Fibroblast of skin of right quadriceps (primary cell): ENCODE data around the gene RHPN2.

Experiments used
- DNase-seq: peaks from one replicate; pipeline ENCODE4 v3.0.0-alpha.2; 2013

The RHPN2 gene

DNA sequence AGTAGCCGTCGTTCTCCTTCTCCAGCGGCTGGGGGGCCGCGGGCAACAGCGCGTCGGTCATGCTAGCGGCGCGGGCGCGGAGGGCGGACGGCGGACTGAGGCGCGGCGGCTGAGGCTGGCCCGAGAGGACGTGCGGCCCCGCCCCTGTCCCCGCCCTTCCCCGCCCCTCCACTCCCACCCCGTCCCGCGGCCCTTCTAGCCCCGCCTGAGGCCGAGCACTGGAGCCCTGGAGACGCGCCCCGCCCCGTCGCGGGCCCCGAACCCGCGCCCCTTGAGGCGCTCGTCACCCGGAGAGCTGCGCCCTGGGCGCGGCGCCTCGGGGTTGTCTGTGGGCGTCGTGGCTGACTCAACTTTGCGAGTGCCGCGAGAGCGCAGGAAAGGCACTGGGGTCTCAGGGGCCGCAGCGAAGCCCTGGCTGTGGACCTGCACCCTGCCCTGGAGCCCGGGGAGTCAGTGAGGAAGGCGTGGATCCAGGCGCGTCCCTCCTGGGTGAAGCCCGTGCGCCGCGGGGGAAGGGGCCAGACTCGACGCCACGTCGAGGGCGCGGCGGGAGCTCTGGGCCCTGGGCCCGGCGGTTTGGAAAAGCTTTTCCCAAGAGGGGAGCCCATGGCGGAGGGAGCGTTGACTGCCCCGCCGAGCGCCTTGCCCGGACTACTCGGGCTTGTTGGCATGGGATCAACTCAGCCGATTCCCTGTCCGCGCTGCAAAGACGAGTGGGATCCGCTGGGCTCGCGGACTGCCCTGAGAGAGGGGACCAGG, at the start of gene RHPN2:
RHPN2 (minus strand) TSS at position 97 of the 759 bp plus-strand sequence; CDS start at position 61, 36 bp downstream.
- DNase-seq: peak; percentile 67

DNA sequence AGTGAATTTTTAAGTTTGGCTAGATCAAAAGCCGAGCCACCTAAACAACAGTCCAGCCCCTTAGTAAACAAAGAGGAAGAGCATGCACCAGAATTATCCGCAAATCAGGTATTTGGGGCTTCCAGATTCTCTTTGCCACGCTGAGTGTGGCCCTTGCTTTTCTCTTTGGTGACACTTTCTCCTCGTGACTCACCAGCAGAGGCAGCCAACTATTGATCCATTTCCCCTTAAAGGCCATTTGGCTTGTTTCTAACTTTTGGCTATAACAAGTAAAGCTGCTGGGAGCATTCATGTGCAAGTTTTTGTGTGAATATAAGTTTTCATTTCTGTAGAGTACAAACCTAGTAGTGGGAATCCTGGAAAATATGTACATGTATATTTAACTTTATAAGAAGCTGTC, 49.6 kb upstream of the RHPN2 start:
- no peak for DNase-seq

- DNase-seq: no peak
These were observed 46.9 kb upstream of the RHPN2 start for GRCh38 chr19:33111587-33111986.

- no peak for DNase-seq
These were observed 45.6 kb upstream of the RHPN2 start for GRCh38 chr19:33110137-33110910.

DNA sequence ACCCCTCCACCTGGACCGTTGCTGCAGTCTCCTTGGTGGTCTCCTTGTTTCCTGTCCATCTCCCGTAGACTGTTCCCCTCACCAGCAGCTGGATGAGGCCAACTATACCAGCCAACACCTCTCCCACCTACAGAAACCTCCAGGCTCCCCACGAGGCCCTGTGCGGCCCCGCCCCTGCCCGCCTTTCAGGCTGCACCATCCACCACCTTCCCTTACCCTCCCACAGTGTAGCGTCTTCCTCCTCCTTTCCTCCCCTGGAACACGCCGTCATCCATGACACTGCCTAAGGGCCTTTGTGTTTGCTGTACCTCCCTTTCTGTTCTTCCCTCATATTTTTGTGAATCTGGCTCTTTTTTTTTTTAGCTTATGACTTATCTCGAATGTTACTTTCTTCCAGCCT, 43.5 kb upstream of the RHPN2 start:
- no peak for DNase-seq

DNA sequence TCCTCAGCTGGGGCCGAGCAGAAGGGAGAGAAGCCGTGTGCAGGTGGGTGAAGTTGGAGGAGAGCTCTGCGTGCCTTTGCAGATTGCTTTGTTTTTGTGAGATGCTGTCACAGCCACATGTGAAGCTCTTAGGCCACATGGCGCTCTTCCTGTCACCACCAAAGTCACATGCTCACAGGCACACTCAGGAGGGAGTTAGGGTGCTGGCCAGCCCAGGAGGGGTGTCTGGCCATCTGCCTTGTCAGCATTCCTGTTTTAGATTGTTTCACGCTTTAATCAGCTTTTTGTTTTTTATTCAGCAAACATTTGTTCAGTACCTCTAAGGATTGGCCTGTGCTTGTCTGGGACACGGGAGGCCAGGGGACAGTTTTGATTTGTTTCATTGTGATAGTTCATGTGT, 38.2 kb upstream of the RHPN2 start:
- no peak for DNase-seq

- DNase-seq: no peak
These were observed 36.4 kb upstream of the RHPN2 start for GRCh38 chr19:33100894-33101644.

DNA sequence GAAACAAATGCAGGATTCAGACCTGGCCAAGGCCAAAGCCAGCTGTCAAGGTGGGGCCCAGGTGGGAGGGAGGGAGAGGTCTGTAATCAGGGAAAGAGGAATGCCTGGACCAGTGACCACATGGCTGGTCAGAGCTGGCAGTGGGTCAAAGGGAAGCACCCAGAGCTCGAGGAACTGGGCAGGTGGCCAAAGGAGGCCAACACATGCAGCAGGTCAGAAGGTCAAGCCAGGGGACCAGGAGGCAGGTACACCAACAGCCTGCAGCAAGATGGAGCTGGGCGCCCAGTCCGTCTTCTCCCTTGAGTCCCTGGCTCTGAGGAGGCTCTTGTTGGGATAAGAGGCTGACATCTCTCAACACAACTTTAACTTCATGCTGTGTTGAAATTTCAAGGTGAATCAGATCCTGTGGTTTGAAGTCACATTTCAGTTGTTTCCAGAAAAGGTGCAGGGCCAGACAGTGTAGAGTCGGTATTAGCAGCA, 33.4 kb upstream of the RHPN2 start:
- DNase-seq: no peak

DNA sequence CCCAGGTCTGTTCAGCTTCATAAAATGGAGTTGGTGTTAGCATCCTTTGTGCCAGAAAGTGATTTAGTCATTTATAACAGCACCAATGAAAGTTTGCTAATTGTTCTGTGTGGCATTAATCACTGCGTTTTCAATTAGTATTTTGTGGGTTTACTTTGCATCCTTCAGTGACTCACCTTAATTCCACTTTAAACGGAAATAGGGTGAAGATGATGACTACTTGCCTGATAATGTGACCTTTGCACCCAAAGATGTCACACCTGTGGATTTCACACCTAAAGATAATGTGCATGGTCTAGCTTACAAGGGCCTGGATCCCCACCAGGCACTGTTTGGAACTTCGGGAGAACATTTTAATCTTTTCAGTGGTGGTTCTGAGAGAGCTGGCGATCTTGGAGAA, 31.3 kb upstream of the RHPN2 start:
- no peak for DNase-seq

- DNase-seq: no peak
These were observed 29.9 kb upstream of the RHPN2 start for GRCh38 chr19:33094436-33095067.

DNA sequence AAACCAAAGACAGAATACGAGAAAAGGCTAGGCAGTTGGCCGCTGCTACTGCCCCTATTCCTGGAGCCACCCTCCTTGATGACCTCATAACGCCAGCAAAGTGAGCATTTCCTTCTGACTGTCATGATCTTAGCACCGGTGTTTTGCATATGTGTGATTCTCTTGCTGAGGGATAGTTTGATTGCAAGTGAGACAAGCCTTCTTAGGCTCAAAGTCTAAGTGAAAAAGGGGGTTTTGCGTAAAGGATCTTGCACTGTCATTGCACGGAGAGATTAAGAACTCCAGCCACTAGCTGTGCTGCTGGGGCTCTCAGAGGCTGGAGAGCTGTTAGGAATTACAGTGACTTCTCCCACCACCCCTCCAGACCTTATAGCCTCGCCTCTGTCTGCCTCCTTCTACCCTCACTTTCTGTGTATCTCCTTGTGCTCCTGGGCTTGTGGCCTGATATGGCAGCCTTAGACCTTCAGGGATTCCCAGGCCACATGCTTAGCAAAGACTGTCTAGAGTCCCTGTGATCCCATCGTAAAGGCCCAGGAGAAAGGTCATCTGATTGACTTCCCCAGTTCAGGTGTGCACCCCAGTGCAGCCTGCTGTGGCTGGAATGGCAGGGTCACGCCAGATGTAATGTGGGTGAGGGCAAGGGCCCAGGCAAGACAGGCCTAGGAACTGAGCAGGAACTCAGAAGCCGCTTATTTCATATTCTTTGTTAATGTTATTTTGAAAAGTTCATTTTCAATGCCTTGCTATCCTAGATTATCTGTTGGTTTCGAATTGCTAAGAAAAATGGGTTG, 28.9 kb upstream of the RHPN2 start:
- DNase-seq: no peak

GRCh38 chr19:33090179-33090578, 25.5 kb upstream of the RHPN2 start:
- no peak for DNase-seq

GRCh38 chr19:33089010-33089409, 24.3 kb upstream of the RHPN2 start:
- DNase-seq: no peak

GRCh38 chr19:33086955-33087354, 22.3 kb upstream of the RHPN2 start:
- DNase-seq: no peak

- DNase-seq: no peak
These were observed 21.0 kb upstream of the RHPN2 start for GRCh38 chr19:33085570-33086128.

DNA sequence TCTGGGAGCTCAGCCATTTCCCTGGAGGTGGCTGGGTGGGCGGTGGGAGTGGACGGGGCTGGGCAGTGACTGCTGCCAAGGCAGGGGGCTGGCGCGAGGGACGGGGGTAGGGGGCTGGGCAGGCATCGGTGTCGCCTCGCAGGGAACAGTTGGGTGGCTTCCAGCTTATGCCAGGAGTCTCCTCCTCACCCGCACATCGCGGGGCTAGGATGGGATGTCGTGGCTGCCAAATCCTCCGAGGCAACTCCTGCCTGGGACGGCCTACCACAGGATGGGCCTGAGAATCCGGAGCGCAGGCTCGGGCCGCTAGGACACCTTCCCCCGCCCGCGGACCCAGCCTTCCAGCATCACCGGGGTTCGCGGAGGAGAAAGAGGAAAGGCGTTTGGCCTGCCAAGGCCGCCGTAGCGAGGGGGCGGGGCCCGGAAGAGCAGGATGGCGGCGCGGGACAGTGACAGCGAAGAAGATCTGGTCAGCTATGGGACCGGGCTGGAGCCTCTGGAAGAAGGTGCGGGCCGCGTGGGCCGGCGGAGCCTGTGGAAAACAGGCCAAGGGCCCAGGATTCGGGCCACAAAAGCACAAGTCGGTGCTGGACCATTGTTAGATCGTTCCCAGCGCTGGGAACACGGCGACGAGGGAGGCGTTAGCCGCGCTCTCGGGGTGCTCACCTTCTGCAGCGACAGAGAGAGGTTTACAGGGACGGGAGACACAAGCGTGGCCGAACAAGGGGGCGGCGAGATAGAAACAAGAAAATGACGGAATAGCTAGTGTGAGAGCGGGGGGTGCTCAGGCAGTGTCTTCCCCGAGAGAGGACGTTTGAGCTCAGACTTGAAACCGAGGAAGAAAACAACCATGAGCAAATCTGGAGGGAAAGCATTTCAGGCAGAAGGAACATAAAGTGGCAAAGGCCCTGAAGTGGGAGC, 16.3 kb upstream of the RHPN2 start, which contains the start of gene GPATCH1:
GPATCH1 (plus strand) TSS at position 421 of the 921 bp plus-strand sequence; CDS start at position 434, 13 bp downstream.
- DNase-seq: peak; percentile 84

GRCh38 chr19:33075519-33075918, 10.8 kb upstream of the RHPN2 start:
- DNase-seq: no peak

GRCh38 chr19:33071887-33072286, 7.2 kb upstream of the RHPN2 start:
- DNase-seq: no peak

- DNase-seq: no peak
These were observed 2.4 kb upstream of the RHPN2 start for GRCh38 chr19:33067121-33067520.

DNA sequence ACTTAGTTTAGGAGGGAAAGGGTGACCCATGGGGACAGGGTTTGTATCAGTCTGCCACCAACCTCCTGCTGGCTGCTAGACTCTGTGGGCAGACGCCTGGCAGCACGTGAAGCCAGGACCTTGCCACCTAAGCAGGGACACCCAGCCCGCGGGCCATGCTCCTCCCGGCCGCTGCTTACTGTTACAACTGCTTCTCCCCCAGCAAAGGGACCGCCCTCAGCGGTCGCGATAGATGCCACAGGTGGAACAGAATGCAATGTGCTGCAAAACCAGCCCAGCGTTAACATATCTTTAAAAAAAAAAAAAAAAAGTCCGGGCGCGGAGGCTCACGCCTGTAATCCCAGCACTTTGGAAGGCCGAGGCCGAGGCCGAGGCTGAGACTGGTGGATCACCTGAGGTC, 1.9 kb upstream of the RHPN2 start:
- DNase-seq: no peak

DNA sequence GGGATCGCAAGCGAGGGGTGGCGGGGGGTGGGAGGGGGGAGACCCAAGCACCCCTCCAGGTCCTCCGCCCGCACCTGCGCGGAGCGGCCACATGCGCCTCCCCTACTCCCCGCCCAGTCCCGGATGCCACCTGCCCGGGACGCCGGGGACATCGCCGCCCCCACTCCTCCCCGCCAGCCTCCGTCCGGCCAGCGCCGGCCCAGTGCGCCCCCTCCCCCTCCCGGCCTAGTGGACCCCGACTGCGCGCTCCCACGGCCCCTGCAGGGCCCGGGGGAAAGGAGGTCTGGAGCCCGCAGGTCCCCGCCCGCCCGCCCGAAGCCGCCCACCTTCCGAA, 263 bp downstream of the RHPN2 start:
- DNase-seq: no peak
